ENCODE data around the gene SLC25A21.

DNA sequence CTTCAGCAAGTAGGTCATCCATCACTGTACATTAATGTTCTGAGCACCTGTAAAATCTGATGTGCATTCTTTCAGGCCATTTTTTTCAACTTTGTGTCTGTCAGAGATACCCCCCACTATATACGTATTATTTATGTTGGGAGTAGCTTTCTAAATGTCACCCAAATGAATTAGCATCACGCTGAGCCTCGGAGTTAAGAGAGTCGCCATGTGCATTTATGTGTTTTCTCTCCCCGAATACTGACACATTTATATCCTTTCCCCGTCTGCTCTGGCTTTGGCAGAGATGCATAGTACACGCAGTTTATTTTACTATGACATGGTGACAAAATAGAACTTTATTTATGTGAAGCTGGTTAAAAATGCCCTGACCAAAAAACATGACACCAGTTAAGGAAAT lies 216.4 kb downstream of the SLC25A21 start:
- no peak for TF ChIP-seq EP300 (IDR thresholded peaks at IDR 0.05)
- TF ChIP-seq, protein P1, sequence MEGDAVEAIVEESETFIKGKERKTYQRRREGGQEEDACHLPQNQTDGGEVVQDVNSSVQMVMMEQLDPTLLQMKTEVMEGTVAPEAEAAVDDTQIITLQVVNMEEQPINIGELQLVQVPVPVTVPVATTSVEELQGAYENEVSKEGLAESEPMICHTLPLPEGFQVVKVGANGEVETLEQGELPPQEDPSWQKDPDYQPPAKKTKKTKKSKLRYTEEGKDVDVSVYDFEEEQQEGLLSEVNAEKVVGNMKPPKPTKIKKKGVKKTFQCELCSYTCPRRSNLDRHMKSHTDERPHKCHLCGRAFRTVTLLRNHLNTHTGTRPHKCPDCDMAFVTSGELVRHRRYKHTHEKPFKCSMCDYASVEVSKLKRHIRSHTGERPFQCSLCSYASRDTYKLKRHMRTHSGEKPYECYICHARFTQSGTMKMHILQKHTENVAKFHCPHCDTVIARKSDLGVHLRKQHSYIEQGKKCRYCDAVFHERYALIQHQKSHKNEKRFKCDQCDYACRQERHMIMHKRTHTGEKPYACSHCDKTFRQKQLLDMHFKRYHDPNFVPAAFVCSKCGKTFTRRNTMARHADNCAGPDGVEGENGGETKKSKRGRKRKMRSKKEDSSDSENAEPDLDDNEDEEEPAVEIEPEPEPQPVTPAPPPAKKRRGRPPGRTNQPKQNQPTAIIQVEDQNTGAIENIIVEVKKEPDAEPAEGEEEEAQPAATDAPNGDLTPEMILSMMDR (IDR thresholded peaks at IDR 0.05), result no peak

All from ovary (tissue), 3 donors.